Posterior cingulate gyrus (tissue), 11 donors: ENCODE results near the gene ZDHHC8.
A peak's percentile ranks its signal among the peaks of the same experiment; 100 is the strongest.

Source experiments
- DNase-seq, 10 donors: peaks; one replicate each; pipeline versions ENCODE4 v3.0.0 to v3.0.0-alpha.2; 2020 to 2021; ENCODE audit warnings: mixed read lengths in 3 of 10
- intact Hi-C: fragments of 100-400 bp; cut with DNase I; formaldehyde crosslinking; loops from one replicate; pipeline ENCODE4 v1.15.1; 2023

Gene ZDHHC8, protein sequence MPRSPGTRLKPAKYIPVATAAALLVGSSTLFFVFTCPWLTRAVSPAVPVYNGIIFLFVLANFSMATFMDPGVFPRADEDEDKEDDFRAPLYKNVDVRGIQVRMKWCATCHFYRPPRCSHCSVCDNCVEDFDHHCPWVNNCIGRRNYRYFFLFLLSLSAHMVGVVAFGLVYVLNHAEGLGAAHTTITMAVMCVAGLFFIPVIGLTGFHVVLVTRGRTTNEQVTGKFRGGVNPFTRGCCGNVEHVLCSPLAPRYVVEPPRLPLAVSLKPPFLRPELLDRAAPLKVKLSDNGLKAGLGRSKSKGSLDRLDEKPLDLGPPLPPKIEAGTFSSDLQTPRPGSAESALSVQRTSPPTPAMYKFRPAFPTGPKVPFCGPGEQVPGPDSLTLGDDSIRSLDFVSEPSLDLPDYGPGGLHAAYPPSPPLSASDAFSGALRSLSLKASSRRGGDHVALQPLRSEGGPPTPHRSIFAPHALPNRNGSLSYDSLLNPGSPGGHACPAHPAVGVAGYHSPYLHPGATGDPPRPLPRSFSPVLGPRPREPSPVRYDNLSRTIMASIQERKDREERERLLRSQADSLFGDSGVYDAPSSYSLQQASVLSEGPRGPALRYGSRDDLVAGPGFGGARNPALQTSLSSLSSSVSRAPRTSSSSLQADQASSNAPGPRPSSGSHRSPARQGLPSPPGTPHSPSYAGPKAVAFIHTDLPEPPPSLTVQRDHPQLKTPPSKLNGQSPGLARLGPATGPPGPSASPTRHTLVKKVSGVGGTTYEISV

GRCh38 chr22:20131597-20131858 is at the start of gene ZDHHC8:
Gene ZDHHC8, plus strand, starts transcription at chr22:20131804. Its CDS starts 144 bp downstream, at chr22:20131948.
- intact Hi-C loops = loop anchor here (2.0 kb wide), 1 partner anchor 15 kb away; the partner anchor contains the start of genes RANBP1 and TRMT2A
- DNase-seq = peak in 1 of 10 donors; percentile 58

- DNase-seq = peak in 3 of 10 donors; percentile 22 to 49 (median 24)
- intact Hi-C loops = no loop called here
These were observed 48.3 kb upstream of the ZDHHC8 start for GRCh38 chr22:20083157-20083890.

GRCh38 chr22:20083891-20084546 is 47.6 kb upstream of the ZDHHC8 start:
- intact Hi-C loops = no loop called here

GRCh38 chr22:20084547-20085413 is 46.8 kb upstream of the ZDHHC8 start:
- intact Hi-C loops = no loop called here
- peak in 4 of 10 donors; percentile 19 to 59 (median 38) for DNase-seq

More at GRCh38 chr22:20083891-20084546, 47.6 kb upstream of the ZDHHC8 start:
- DNase-seq = peak in 1 of 10 donors; percentile 6

GRCh38 chr22:20085651-20086050 is 46.0 kb upstream of the ZDHHC8 start:
- DNase-seq = peak in 4 of 10 donors; percentile 8 to 66 (median 32)
- intact Hi-C loops = no loop called here

GRCh38 chr22:20086101-20086599 is 45.5 kb upstream of the ZDHHC8 start:
- DNase-seq = peak in 4 of 10 donors; percentile 6 to 52 (median 27)
- intact Hi-C loops = no loop called here

GRCh38 chr22:20086763-20087162 is 44.8 kb upstream of the ZDHHC8 start:
- peak in 3 of 10 donors; percentile 19 to 45 (median 28) for DNase-seq
- intact Hi-C loops = no loop called here

- intact Hi-C loops = no loop called here
- DNase-seq = peak in 4 of 10 donors; percentile 0 to 50 (median 26)
These were observed 44.0 kb upstream of the ZDHHC8 start for GRCh38 chr22:20087319-20088262.

GRCh38 chr22:20088263-20088648 is 43.3 kb upstream of the ZDHHC8 start:
- intact Hi-C loops = no loop called here
- peak in 4 of 10 donors; percentile 17 to 77 (median 35) for DNase-seq

- intact Hi-C loops = no loop called here
- DNase-seq = peak in 4 of 10 donors; percentile 8 to 61 (median 40)
These were observed 42.2 kb upstream of the ZDHHC8 start for GRCh38 chr22:20089226-20089976.

- intact Hi-C loops = no loop called here
- peak in 4 of 10 donors; percentile 23 to 73 (median 39) for DNase-seq
These were observed 41.5 kb upstream of the ZDHHC8 start for GRCh38 chr22:20089977-20090729.

GRCh38 chr22:20090730-20091240 is 40.8 kb upstream of the ZDHHC8 start:
- peak in 2 of 10 donors; percentile 22 to 34 for DNase-seq
- intact Hi-C loops = no loop called here

DNA sequence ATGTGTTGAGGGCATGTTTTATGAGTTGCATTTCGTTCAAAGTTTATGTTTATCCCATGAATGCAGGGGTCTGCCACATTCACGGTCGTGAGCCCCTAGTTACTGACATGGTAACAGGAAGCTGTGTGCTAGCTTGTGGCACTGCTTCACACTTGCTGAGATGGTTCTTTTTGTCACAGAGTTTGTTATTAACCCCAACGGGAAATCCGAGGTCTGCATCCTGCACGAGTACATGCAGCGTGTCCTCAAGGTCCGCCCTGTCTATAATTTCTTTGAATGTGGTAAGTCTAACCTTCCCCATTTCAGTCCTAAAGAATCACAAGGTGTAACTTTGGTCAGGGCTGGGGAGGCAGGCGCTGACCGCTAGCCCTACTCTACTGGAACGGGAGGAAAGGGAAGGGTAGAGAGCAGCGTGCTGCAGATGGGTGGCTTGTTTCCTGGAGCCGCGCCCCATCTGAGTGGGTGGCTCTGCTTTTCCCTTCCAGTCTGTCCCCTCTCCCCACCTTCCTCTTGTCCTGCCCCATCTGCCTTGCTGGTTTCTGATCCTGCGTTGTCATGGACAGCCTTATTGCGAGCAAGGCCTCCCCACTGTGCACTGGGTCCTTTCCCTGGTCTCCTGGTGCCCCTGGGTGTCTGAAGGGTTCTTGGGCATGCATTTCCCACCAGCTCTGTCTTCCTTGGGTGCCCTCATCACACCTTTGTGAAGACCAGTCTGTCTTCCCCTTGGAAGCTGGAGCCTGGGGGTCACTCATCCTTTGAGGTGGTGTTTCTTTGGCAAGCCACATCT is 39.7 kb upstream of the ZDHHC8 start:
- intact Hi-C loops = no loop called here
- peak in 2 of 10 donors; percentile 27 to 54 for DNase-seq

GRCh38 chr22:20092477-20092854 is 39.1 kb upstream of the ZDHHC8 start:
- peak in 2 of 10 donors; percentile 23 to 75 for DNase-seq
- intact Hi-C loops = no loop called here

GRCh38 chr22:20093418-20094196 is 38.0 kb upstream of the ZDHHC8 start:
- peak in 7 of 10 donors; percentile 49 to 95 (median 67) for DNase-seq
- intact Hi-C loops = no loop called here
